Lower leg skin (tissue), 3 donors: ENCODE data around the gene JARID2.

Source experiments
- CTCF ChIP-seq, 3 donors: fragments of 450-650 bp; IDR thresholded peaks; one replicate each; pipeline ENCODE4 v1.5.1; 2016; ENCODE audit warnings: antibody characterized with exemption in 3 of 3, mild to moderate bottlenecking in 3 of 3, moderate library complexity in 2 of 3
- POLR2A ChIP-seq, 2 donors: fragments of 450-650 bp; IDR thresholded peaks; one replicate each; pipeline ENCODE4 v1.6.1; 2016 to 2017; ENCODE audit warnings: antibody characterized with exemption in 2 of 2, mild to moderate bottlenecking in 1 of 2, moderate library complexity in 1 of 2

- TF ChIP-seq CTCF (IDR thresholded peaks at IDR 0.05) (no peak), POLR2A (IDR thresholded peaks at IDR 0.05) (no peak)
These were observed 50.4 kb downstream of the JARID2 start for GRCh38 chr6:15296249-15296648.
